LNCaP clone FGC (cell line): ENCODE results near the gene ANO2.

Experiments used
- DNase-seq: peaks from one replicate; pipeline ENCODE4 v3.0.0-alpha.2; 2011; ENCODE audit warnings: low read depth
- H3K4me3 ChIP-seq: 2 replicates; pipeline ENCODE4 v1.5.1; 2011; ENCODE audit warnings: mild to moderate bottlenecking, low read depth, low read length, control low read depth
- CTCF ChIP-seq: IDR thresholded peaks from 2 replicates; pipeline ENCODE4 v1.5.1; 2012; ENCODE audit warnings: mild to moderate bottlenecking; ENCODE audit not compliant: control insufficient read depth, insufficient read depth; ENCODE audit errors: extremely low read depth

ANO2 gene

GRCh38 chr12:5656836-5657235 is 288.2 kb downstream of the ANO2 start:
- no peak overlapping the region for H3K4me3 ChIP-seq
- no peak for DNase-seq
- TF ChIP-seq CTCF = no peak

- DNase-seq = no peak
- TF ChIP-seq CTCF = no peak
- H3K4me3 ChIP-seq = no peak overlapping the region
These were observed 289.9 kb downstream of the ANO2 start for GRCh38 chr12:5655120-5655519.

GRCh38 chr12:5654019-5654418 is 291.0 kb downstream of the ANO2 start:
- no peak for DNase-seq
- no peak for TF ChIP-seq CTCF
- H3K4me3 ChIP-seq = no peak overlapping the region

- TF ChIP-seq CTCF = no peak
- DNase-seq = no peak
These were observed 294.1 kb downstream of the ANO2 start for GRCh38 chr12:5650829-5651461.

GRCh38 chr12:5650281-5650680 is 294.8 kb downstream of the ANO2 start:
- H3K4me3 ChIP-seq = no peak overlapping the region
- DNase-seq = no peak

More at GRCh38 chr12:5650829-5651461, 294.1 kb downstream of the ANO2 start:
- no peak overlapping the region for H3K4me3 ChIP-seq

GRCh38 chr12:5648692-5649359 is 296.2 kb downstream of the ANO2 start:
- H3K4me3 ChIP-seq = no peak overlapping the region
- peak; percentile 61 for TF ChIP-seq CTCF
- DNase-seq = peak; percentile 10

More at GRCh38 chr12:5650281-5650680, 294.8 kb downstream of the ANO2 start:
- TF ChIP-seq CTCF = no peak
